Panc1 (cell line): ENCODE results near the gene SMG6.

Experiments
- CTCF ChIP-seq: fragments of 450-650 bp; IDR thresholded peaks from 2 replicates; pipeline ENCODE4 v1.5.1; 2017; ENCODE audit warnings: mild to moderate bottlenecking
- POLR2AphosphoS5 ChIP-seq: IDR thresholded peaks from 2 replicates; pipeline ENCODE4 v1.6.1; 2012; ENCODE audit warnings: mild to moderate bottlenecking, low read depth, low read length, moderate library complexity
- REST ChIP-seq, 2 experiments: IDR thresholded peaks; 2 replicates each; pipeline ENCODE4 v1.6.1; 2011 to 2012; ENCODE audit warnings: low read depth in 2 of 2, control low read depth in 1 of 2, low read length in 1 of 2, mild to moderate bottlenecking in 1 of 2, moderate library complexity in 1 of 2; ENCODE audit not compliant: insufficient read depth in 1 of 2
- SIN3A ChIP-seq: IDR thresholded peaks from 2 replicates; pipeline ENCODE4 v1.6.1; 2012; ENCODE audit warnings: low read depth, mild to moderate bottlenecking, low read length, moderate library complexity, borderline replicate concordance; ENCODE audit not compliant: insufficient read depth
- TCF7L2 ChIP-seq: IDR thresholded peaks from 2 replicates; pipeline ENCODE4 v1.6.1; 2011; ENCODE audit warnings: mild to moderate bottlenecking, low read depth, low read length, inconsistent platforms

- TF ChIP-seq CTCF (no peak), POLR2AphosphoS5 (no peak), REST (IDR thresholded peaks at IDR 0.05; ENCODE audit: insufficient read depth in 1 of 2, low read depth in 2 of 2, low read length in 1 of 2) (no peak), TCF7L2 (no peak), SIN3A (no peak)
Observed at GRCh38 chr17:2253362-2253761, 50.2 kb downstream of the SMG6 start.
